Astrocyte (in vitro differentiated cells and primary cell): ENCODE data around the gene FUT6. TPM values are rescaled to one million over a fixed set of nuclear protein-coding genes. Genes with fewer than 3 reads are reported as not detected.

Source experiments
- DNase-seq: peaks from one replicate; pipeline ENCODE4 v3.0.0-alpha.2; 2010; ENCODE audit warnings: low read depth
- FAIRE-seq: peaks from 2 replicates; lab custom pipeline; 2011; peaks lifted over from hg19 to GRCh38; lab: Jason Lieb, UNC
- H2AFZ ChIP-seq: 2 replicates; pipeline ENCODE4 v1.6.0; 2012; ENCODE audit warnings: low read depth, low read length, inconsistent platforms
- H3K27ac ChIP-seq: 2 replicates; pipeline ENCODE4 v1.5.1; 2011; ENCODE audit warnings: low read depth, low read length, inconsistent platforms
- H3K27me3 ChIP-seq: 2 replicates; pipeline ENCODE4 v1.6.0; 2011; ENCODE audit warnings: low read length, inconsistent platforms; ENCODE audit not compliant: insufficient read depth
- H3K36me3 ChIP-seq: 2 replicates; pipeline ENCODE4 v1.5.1; 2011; ENCODE audit warnings: low read length, inconsistent platforms; ENCODE audit not compliant: insufficient read depth
- H3K4me1 ChIP-seq: 2 replicates; pipeline ENCODE4 v1.5.1; 2011; ENCODE audit warnings: low read length, inconsistent platforms; ENCODE audit not compliant: insufficient read depth
- H3K4me2 ChIP-seq: 2 replicates; pipeline ENCODE4 v1.6.0; 2012; ENCODE audit warnings: low read length, inconsistent platforms
- H3K4me3 ChIP-seq: 2 replicates; pipeline ENCODE4 v1.5.1; 2011; ENCODE audit warnings: low read depth, mild to moderate bottlenecking, low read length, inconsistent platforms; ENCODE audit not compliant: insufficient read depth
- H3K79me2 ChIP-seq: 2 replicates; pipeline ENCODE4 v1.6.0; 2012; ENCODE audit warnings: mild to moderate bottlenecking, low read length, inconsistent platforms; ENCODE audit not compliant: insufficient read depth
- H3K9ac ChIP-seq: 2 replicates; pipeline ENCODE4 v1.6.0; 2012; ENCODE audit warnings: mild to moderate bottlenecking, low read length, inconsistent platforms
- H3K9me3 ChIP-seq: 2 replicates; pipeline ENCODE4 v1.5.1; 2012; ENCODE audit warnings: low read depth, mild to moderate bottlenecking, low read length, inconsistent platforms; ENCODE audit not compliant: insufficient read depth
- H4K20me1 ChIP-seq: 2 replicates; pipeline ENCODE4 v1.6.0; 2012; ENCODE audit warnings: low read length, inconsistent platforms; ENCODE audit not compliant: insufficient read depth
- H3K27ac Mint-ChIP-seq: one replicate; pipeline ENCODE4 v1.8.0; 2021; ENCODE audit warnings: mild to moderate bottlenecking, mixed read lengths; ENCODE audit not compliant: unreplicated experiment
- H3K27me3 Mint-ChIP-seq: one replicate; pipeline ENCODE4 v1.8.0; 2021; ENCODE audit warnings: low read depth, mixed read lengths; ENCODE audit not compliant: unreplicated experiment
- H3K36me3 Mint-ChIP-seq: one replicate; pipeline ENCODE4 v1.8.0; 2021; ENCODE audit warnings: low read depth, mixed read lengths; ENCODE audit not compliant: unreplicated experiment
- H3K4me1 Mint-ChIP-seq: one replicate; pipeline ENCODE4 v1.8.0; 2021; ENCODE audit warnings: low read depth, mixed read lengths; ENCODE audit not compliant: unreplicated experiment
- H3K4me3 Mint-ChIP-seq: one replicate; pipeline ENCODE4 v1.8.0; 2021; ENCODE audit warnings: mild to moderate bottlenecking, moderate library complexity, mixed read lengths; ENCODE audit not compliant: unreplicated experiment
- H3K9me3 Mint-ChIP-seq: one replicate; pipeline ENCODE4 v1.8.0; 2021; ENCODE audit warnings: mild to moderate bottlenecking, mixed read lengths; ENCODE audit not compliant: unreplicated experiment
- EZH2 ChIP-seq: IDR thresholded peaks from 2 replicates; pipeline ENCODE4 v1.6.1; 2012; ENCODE audit warnings: mild to moderate bottlenecking, low read length, inconsistent platforms; ENCODE audit not compliant: insufficient read depth
- total RNA-seq: library from RNA; stranded (reverse); gene quantifications from 2 replicates; pipeline ENCODE4 v1.2.1, GENCODE V29; 2021
- TF ChIP-seq, protein P1 (sequence below): IDR thresholded peaks from 2 replicates; pipeline ENCODE4 v1.5.1; 2011; ENCODE audit warnings: low read depth, mild to moderate bottlenecking, inconsistent platforms, low read length, moderate library complexity; ENCODE audit not compliant: insufficient read depth

FUT6 gene
- total RNA-seq, 1 donor from 2014 or later, result 0.09 TPM

DNA sequence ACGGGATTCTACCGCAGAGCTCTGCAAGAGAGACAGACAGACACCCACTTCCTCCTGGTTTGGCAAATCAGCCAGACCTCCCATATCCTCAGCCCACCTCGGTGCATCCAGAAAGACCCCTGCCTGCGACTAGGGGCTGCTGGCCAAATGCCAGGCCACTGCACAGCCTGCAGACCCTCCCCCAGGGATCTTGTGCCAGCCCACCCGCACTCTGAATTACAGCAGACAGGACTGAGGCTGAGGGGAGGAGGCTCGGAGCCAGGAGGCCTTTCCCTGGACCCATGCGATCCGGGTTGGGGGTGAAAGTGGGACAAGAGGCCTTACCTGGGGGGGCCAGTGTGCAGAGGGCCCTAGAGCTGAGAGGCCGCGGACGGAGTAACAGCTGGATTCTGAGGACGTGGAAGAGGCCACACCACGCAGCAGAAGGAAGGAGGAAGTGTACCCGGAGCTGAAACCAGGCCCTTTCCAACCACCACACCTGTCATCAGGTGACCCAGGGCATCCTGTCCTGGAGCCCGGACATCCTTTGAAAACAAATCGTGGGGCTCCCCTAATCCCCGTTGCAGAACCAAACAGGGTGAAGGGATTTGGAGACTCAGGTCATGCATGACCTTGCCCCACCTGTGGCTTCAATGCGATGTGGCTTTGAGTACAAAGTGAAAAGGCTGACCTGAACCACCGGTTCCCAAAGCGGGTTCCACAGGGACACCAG, 993 bp downstream of the FUT6 start:
- H3K27ac Mint-ChIP-seq, result no peak overlapping the region
- no peaks in the 10 kb centered on the region for H3K9me3 ChIP-seq
- no peak overlapping the region for H3K4me3 ChIP-seq
- H2AFZ ChIP-seq, result no peak overlapping the region
- H3K4me3 Mint-ChIP-seq, result no peak overlapping the region
- H3K27me3 Mint-ChIP-seq, result peaks cover 17% of the 10 kb centered on the region
- DNase-seq, result no peak
- no peaks in the 10 kb centered on the region for H3K36me3 ChIP-seq
- no peaks in the 10 kb centered on the region for H3K36me3 Mint-ChIP-seq
- H3K27ac ChIP-seq, result no peak overlapping the region
- H3K79me2 ChIP-seq, result no peaks in the 10 kb centered on the region
- no peaks in the 10 kb centered on the region for H4K20me1 ChIP-seq
- no peaks in the 10 kb centered on the region for H3K4me1 ChIP-seq
- no peak for TF ChIP-seq EZH2
- TF ChIP-seq, protein P1, sequence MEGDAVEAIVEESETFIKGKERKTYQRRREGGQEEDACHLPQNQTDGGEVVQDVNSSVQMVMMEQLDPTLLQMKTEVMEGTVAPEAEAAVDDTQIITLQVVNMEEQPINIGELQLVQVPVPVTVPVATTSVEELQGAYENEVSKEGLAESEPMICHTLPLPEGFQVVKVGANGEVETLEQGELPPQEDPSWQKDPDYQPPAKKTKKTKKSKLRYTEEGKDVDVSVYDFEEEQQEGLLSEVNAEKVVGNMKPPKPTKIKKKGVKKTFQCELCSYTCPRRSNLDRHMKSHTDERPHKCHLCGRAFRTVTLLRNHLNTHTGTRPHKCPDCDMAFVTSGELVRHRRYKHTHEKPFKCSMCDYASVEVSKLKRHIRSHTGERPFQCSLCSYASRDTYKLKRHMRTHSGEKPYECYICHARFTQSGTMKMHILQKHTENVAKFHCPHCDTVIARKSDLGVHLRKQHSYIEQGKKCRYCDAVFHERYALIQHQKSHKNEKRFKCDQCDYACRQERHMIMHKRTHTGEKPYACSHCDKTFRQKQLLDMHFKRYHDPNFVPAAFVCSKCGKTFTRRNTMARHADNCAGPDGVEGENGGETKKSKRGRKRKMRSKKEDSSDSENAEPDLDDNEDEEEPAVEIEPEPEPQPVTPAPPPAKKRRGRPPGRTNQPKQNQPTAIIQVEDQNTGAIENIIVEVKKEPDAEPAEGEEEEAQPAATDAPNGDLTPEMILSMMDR, result no peak
- FAIRE-seq, result no peak
- H3K9ac ChIP-seq, result no peak overlapping the region
- H3K4me1 Mint-ChIP-seq, result no peaks in the 10 kb centered on the region
- H3K4me2 ChIP-seq, result no peak overlapping the region
- H3K9me3 Mint-ChIP-seq, result peaks cover 2% of the 10 kb centered on the region
- peaks cover 2% of the 10 kb centered on the region for H3K27me3 ChIP-seq

DNA sequence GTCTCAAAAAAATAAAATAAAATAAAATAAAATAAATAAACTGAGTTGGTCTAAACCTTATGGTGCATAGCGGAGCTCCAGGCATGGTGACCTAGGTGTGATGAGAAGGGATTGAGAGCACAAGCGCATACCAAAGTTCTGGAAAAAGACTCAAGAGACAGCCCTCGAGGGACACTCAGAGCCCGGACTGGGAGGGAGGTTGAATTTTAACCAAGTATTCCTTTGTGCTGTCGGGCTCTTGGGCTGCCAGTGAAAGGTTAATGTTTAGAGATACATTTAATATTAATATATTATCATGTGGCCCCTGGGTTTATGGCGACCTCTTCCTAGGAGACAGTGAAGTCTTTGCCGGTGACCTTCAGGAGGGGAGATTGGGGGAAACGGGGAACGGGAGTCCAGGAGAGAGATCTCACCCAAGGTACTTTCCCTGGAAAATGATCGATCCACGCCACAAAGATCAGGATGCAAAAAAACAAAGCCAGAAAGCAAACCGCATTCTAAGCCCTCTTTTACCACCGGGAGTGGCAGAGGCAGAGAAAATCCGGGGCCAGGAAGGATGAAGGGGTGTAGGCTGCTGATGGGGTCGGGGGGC, 1.6 kb downstream of the FUT6 start:
- Histone ChIP-seq H3K4me3 (no peak overlapping the region), H3K9ac (no peak overlapping the region), H3K27ac (no peak overlapping the region), H4K20me1 (no peaks in the 10 kb centered on the region), H3K27me3 (peaks cover 2% of the 10 kb centered on the region), H2AFZ (no peak overlapping the region), H3K36me3 (no peaks in the 10 kb centered on the region), H3K4me2 (no peak overlapping the region), H3K9me3 (no peaks in the 10 kb centered on the region), H3K4me1 (no peaks in the 10 kb centered on the region), H3K79me2 (no peaks in the 10 kb centered on the region)
- FAIRE-seq (no peak), DNase-seq (no peak)
- H3K27ac Mint-ChIP-seq, result no peak overlapping the region
- peaks cover 20% of the 10 kb centered on the region for H3K27me3 Mint-ChIP-seq
- H3K9me3 Mint-ChIP-seq, result peaks cover 2% of the 10 kb centered on the region
- TF ChIP-seq, protein P1, result no peak
- no peak for TF ChIP-seq EZH2
- no peaks in the 10 kb centered on the region for H3K4me1 Mint-ChIP-seq
- no peaks in the 10 kb centered on the region for H3K36me3 Mint-ChIP-seq
- no peak overlapping the region for H3K4me3 Mint-ChIP-seq
